DMS153 treated with DMSO at 0.1 percent for 48 hours (cell line): ENCODE measurements around the gene FOXP1.

ENCODE experiments used
- DNase-seq: peaks from one replicate; lab custom pipeline; 2025; ENCODE audit not compliant: unreplicated experiment; lab: John Stamatoyannopoulos, UW

The FOXP1 gene

GRCh38 chr3:71313844-71314243 lies 269.7 kb downstream of the FOXP1 start:
- DNase-seq: no peak

GRCh38 chr3:71312461-71312860 lies 271.1 kb downstream of the FOXP1 start:
- DNase-seq: no peak

DNA sequence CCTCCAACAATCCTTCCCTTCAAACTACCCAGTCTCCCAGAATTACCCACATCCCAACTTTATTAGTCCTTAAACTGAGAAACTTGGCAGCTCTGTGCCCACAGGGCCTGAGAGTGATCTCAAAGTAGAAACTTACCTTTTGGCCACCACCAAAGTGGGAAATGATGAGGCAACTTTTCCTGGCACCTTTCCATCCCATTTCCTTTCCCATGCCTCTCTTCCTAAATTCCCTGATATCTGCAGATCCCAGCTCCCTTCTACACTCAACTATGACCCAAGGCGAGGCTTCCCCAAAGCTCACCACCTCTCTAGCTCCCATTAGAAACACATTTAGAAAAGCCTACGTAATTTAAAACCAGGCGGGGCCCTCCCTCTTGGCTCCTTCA lies 271.9 kb downstream of the FOXP1 start:
- no peak for DNase-seq

GRCh38 chr3:71310980-71311660 lies 272.4 kb downstream of the FOXP1 start:
- DNase-seq: no peak

DNA sequence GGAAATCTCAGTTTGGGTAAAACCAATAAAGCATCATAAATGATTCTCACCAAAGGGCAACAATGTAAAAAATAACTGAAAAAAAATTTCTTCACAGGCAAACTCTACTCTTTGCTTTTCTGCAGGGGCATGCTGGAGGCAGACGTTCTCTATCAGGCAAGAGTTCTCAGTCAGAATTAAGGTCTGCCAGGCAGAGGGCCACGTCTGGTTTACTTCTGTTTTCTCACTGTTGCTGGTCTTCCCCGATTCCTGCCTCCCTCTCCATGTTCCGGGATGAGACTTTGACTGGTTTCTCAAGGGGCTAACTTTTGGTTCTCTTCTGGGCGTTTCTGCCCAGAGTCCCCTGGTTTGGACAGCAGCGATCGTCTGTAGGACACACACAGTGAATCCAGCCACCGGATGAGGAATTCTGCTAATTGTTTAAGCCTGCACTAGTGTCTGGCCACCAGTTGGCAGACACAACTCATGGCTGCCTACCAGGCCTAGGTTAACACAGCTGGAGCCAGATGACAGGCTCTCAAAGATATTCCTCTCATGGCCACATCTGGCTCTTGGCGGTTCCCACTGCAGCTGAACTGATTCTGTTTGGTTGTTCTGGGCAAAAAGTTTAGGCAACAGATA lies 273.1 kb downstream of the FOXP1 start:
- DNase-seq: no peak

DNA sequence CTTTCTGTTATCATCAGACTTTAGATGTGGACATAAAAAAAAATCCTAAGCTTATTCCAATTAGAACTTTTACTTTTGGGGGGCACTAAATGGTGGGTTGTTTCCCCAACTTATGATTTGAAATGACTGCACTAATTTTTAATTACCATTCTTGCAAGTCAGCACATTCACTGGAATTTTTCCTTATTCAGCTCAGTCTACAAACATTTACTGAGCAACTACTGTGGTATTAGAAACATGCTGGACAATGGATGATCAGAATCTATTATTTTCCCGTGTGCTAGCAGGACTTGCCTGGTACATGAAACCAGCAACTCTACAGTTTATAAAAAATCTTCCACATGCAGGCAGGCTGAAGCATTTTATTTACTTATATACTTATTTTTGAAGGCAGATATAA lies 273.6 kb downstream of the FOXP1 start:
- DNase-seq: no peak

GRCh38 chr3:71309342-71309741 lies 274.2 kb downstream of the FOXP1 start:
- no peak for DNase-seq

GRCh38 chr3:71308836-71309235 lies 274.7 kb downstream of the FOXP1 start:
- no peak for DNase-seq

- no peak for DNase-seq
These were observed 275.4 kb downstream of the FOXP1 start for GRCh38 chr3:71307991-71308697.

DNA sequence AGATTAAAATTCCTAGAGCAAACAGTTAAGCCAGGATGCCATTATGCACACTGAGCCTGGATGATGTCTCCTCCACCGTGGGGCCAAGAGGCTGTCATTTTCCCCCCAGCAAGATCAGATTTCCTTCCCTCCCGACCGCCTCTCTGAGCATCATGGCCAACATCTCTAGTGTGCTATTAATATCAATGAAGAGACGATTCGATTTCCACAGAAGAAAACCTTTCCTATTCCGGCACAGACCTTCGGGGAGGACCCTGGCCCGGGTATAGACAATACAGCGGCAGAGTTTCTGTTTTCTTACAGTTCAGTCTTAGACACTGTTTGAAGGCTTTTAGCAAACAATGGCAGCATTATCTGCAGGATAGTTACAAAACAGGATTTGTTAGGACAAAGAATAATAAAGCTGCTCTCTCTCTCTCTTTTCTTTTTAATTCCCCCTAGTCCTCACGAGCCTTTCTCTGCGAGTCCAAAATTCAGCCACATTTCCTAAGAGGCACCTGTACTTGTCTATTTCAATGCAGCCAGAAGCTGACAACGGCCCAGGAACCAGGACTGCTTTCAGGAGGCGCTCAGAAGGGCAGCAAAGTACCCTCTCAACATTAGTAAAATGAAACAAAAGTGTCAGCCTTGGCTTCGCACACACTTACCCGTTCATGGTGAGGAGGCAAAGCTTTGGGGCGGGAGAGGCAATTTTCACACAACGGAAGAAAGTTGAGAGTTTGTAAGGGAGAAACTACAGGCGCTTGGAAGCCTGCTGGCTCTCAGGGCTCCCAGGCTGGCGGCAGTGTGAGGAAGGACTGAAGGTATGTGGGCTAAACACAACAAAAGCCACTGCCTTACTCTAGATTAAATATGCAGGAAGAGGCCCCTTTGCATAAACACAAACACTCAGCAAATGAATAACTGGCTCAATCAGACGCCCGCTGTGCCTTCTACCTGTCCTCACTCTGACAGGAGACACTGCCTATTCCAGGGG lies 278.0 kb downstream of the FOXP1 start:
- DNase-seq: no peak

DNA sequence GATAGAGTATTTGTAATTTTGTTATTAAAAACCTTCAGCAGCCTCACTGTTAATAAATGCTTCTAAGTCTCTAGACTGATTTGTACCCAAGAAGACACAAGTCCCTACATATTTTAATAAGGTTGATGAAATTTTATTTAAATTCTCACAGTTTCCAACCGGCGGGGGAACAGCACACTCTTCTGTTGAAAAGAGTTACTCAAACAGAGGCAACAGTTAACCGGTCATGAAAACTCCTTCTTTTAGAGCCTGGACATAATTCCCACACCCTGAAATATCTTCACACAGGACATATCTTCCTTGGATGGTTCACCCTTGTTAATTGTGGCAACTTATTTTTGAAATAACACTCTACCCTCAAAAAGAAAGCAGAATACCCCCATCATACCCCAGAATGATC lies 278.8 kb downstream of the FOXP1 start:
- no peak for DNase-seq

DNA sequence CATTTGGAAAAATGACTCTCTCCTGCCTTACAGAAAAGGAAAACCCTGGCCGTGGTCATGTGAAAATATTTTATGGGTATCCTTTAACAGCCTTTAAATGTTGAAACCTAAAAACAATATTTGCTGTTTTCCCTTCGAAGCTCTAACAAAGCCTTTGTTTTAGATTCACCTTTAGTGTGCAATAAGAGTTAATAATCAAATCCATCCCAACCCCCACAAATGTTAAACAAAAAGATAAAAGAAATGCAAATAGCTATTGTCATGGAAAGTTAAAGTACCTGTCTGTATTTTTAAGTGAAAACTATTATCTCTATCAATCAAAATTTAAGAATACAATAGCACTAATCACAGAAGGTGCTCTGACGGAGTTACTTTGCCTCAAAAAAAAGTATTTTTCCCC lies 279.3 kb downstream of the FOXP1 start:
- DNase-seq: no peak

DNA sequence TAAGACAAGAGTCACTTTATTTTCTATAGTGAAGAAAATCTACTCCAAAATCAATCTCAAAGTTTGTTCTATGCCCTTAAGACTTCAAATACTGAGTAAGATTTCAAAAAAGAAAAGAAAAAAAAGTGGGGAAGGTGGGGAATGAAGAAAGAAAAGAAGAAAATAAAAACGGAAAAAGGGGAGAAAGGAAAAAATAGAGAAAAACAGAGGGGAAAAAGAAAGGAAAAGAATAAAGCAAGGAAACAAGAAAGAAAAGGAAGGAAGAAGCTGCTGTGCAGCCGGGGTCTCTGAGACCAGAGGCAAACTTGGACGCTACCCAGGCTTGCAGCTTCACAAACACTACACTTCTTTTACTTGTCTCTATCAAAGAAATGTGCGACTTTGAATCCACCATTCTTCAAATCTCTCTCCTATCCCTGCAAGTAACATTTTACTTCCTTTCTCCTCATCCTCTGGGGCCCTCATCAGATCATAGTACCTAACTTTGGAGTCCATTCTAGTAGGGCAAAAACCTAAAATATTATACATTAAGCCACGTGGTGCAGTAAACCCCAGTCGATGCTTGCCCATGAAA lies 279.8 kb downstream of the FOXP1 start:
- no peak for DNase-seq

DNA sequence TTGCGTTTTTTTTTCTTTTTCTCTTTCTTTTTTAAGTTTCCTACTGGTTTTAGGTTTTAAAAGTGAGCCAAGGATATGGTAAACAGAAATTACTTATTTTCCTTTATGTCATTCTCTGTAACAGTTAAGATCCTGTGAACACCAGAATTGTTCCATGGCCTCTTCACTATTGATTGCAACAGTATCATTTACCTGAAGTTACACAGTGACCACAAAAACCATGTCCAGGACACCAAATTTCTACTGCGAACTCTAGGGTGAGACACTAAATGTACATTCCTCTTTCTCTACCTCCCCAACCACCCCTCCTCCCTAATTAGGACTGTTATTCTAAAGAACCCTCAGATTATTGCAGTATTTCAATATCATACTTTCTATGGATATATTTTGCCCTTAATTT lies 280.9 kb downstream of the FOXP1 start:
- DNase-seq: no peak

- DNase-seq: no peak
These were observed 282.6 kb downstream of the FOXP1 start for GRCh38 chr3:71300951-71301393.

- DNase-seq: no peak
These were observed 284.4 kb downstream of the FOXP1 start for GRCh38 chr3:71299160-71299559.

DNA sequence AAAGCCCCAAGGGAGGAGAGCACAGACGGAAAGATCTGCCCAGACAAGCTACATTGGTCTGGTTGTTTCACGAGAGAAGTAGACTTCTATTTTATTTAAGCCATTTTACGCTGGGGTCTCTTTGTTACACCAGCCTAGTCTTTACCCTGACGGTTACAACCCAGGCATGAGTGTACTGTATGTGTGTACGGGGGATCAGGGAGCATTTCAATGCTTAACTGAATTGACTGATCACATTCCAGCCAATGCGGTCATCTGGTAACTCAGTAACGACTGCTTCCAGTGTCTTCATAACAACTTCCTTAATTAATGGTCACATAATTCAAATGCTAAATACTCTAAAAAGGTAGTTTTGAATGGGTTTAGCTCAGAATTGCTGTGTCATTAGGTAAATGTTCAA lies 288.6 kb downstream of the FOXP1 start:
- no peak for DNase-seq

DNA sequence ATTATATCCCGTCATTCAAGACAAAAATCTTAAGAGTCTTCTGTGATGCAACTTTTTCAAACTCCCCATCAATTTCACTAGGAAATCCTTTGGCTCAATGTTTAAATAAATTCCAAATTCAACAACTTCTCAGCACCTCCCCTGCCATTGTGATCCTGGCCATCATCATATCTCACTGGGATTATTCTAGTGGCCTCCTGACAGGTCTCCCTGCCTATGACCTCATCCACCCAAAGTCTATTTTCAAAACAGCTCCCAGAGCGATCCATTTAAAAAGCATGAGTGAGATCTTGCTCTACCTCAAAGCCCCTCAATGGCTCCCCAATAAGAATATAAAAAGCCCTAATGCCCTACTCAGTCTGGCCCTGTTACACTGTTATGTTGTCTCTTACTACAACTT lies 293.2 kb downstream of the FOXP1 start:
- DNase-seq: no peak

- no peak for DNase-seq
These were observed 295.1 kb downstream of the FOXP1 start for GRCh38 chr3:71288269-71288930.

DNA sequence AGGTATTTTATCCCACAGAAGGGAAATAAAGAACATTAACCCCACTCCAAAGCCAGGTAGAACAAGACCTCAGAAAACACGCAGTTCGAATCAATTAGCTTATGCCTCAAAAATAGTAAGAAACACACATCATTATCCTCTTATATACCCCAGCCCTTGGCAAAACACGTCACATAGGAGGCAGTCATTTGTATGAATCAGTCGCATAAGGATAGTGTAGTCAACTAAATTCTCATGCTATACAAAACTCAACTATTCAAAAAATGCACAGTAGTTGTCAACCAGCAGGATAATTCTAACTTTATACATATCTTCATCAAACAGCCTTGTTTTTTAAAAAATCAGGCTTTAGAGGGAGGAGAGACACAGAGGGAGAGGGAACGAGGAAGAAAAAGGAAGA lies 298.4 kb downstream of the FOXP1 start:
- no peak for DNase-seq
